VCaP (cell line): ENCODE measurements around the gene CELA3A.

Experiments used
- H3K27ac ChIP-seq: fragments of 450-650 bp; 2 replicates; pipeline ENCODE4 v1.5.1; 2017
- TF ChIP-seq, protein P1 (sequence below): fragments of 450-650 bp; conservative IDR thresholded peaks from 2 replicates; pipeline ENCODE4 v1.5.1; 2017; ENCODE audit warnings: mild to moderate bottlenecking, moderate library complexity

CELA3A gene

GRCh38 chr1:22057861-22058260 lies 56.4 kb downstream of the CELA3A start:
- TF ChIP-seq, protein P1, sequence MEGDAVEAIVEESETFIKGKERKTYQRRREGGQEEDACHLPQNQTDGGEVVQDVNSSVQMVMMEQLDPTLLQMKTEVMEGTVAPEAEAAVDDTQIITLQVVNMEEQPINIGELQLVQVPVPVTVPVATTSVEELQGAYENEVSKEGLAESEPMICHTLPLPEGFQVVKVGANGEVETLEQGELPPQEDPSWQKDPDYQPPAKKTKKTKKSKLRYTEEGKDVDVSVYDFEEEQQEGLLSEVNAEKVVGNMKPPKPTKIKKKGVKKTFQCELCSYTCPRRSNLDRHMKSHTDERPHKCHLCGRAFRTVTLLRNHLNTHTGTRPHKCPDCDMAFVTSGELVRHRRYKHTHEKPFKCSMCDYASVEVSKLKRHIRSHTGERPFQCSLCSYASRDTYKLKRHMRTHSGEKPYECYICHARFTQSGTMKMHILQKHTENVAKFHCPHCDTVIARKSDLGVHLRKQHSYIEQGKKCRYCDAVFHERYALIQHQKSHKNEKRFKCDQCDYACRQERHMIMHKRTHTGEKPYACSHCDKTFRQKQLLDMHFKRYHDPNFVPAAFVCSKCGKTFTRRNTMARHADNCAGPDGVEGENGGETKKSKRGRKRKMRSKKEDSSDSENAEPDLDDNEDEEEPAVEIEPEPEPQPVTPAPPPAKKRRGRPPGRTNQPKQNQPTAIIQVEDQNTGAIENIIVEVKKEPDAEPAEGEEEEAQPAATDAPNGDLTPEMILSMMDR, result no peak
- H3K27ac ChIP-seq, result no peak overlapping the region
